ENCODE results near the gene ANP32A.

- TF ChIP-seq CTCF (optimal IDR thresholded peaks at IDR 0.05 in 1 of 3, IDR thresholded peaks at IDR 0.05 in 1 of 3, conservative IDR thresholded peaks at IDR 0.05 in 1 of 3; ENCODE audit: extremely low read depth in 1 of 3, insufficient read depth in 2 of 3, low read length in 3 of 3): no peak
- no peak for TF ChIP-seq EZH2 (IDR thresholded peaks at IDR 0.05; ENCODE audit: low read length)
Observed at GRCh38 chr15:68790910-68791309, 29.8 kb downstream of the ANP32A start.
